Epithelial cell of esophagus (primary cell): ENCODE measurements around the gene PACSIN2.

Experiments
- DNase-seq: peaks from one replicate; pipeline ENCODE4 v3.0.0; 2010; ENCODE audit warnings: low read depth
- H3K4me3 ChIP-seq: 2 replicates; pipeline ENCODE4 v1.5.1; 2011; ENCODE audit warnings: mild to moderate bottlenecking, low read length, control low read depth
- TF ChIP-seq, protein P1 (sequence below): IDR thresholded peaks from 2 replicates; pipeline ENCODE4 v1.5.1; 2011; ENCODE audit warnings: low read depth, mild to moderate bottlenecking, low read length, control low read depth, inconsistent platforms; ENCODE audit not compliant: insufficient read depth; ENCODE audit errors: missing control alignments

Gene PACSIN2

DNA sequence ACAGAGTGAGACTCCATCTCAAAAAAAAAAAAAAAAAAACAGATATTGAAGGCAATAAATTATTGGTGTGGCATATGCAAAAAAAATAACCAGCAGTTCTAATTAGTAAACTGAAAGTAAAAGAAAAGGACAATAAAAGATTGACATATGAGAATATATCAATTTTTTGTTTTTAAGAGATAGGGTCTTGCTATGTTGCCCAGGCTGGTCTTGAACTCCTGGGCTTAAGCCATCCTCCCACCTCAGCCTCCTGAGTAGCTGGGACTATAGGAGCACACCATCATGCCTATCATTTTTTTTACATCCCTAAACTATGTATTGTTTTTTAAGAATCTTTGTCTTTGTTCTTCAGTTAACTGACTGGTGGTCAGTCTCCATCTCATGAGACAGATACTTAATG, 31.5 kb downstream of the PACSIN2 start:
- no peak for DNase-seq
- TF ChIP-seq, protein P1, sequence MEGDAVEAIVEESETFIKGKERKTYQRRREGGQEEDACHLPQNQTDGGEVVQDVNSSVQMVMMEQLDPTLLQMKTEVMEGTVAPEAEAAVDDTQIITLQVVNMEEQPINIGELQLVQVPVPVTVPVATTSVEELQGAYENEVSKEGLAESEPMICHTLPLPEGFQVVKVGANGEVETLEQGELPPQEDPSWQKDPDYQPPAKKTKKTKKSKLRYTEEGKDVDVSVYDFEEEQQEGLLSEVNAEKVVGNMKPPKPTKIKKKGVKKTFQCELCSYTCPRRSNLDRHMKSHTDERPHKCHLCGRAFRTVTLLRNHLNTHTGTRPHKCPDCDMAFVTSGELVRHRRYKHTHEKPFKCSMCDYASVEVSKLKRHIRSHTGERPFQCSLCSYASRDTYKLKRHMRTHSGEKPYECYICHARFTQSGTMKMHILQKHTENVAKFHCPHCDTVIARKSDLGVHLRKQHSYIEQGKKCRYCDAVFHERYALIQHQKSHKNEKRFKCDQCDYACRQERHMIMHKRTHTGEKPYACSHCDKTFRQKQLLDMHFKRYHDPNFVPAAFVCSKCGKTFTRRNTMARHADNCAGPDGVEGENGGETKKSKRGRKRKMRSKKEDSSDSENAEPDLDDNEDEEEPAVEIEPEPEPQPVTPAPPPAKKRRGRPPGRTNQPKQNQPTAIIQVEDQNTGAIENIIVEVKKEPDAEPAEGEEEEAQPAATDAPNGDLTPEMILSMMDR = no peak
- H3K4me3 ChIP-seq = no peak overlapping the region

DNA sequence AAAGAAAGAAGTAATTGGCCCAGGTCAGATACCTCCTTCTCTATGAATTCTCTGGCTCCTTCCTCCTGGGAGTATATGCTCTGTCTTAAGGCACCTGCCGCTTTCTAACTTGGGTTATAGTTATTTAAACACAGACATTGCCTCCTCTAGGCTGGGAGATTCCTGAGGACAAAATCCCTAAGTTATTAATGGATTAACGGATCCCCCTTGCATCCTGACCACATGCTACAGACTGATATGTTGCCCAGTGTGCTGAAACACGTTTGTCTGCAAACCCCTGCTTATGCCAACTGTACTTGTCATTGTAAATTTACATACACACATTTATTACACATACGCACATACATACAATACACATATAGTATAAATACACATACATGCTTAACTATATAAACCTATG, 35.3 kb downstream of the PACSIN2 start:
- no peak for DNase-seq
- no peak overlapping the region for H3K4me3 ChIP-seq
- TF ChIP-seq, protein P1 = no peak

DNA sequence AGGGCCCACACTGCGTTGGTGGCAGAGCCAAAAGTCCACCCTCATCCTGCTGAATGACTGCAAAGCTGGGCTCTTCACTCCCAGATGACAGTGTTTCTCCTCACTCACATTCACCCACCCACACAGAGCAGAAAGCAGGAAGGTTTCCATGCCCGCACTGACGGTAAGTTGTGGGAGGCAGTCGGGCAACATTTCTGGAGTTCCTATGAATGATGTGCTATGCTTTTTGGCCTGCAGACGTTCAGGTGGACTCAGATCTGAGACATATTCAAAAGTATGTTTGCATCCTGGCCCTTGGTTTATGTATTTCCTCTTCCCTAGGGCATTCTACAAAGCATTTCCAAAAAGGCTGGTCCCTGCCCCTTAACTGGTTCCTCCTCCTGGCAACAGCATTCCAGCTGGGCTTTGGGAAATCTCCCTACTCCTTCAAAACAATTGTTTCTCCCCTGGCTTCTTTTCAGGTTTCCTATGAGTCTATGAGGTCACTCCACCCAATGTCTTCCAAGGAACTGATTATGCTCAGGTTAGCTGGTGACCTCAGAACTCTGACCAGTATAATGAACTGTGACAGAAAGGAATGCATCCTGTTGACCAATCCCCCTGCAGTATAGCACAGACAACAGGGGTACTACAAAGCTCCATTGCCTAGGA, 36.4 kb downstream of the PACSIN2 start:
- H3K4me3 ChIP-seq = no peak overlapping the region
- DNase-seq = peak; percentile 95
- TF ChIP-seq, protein P1 = no peak

DNA sequence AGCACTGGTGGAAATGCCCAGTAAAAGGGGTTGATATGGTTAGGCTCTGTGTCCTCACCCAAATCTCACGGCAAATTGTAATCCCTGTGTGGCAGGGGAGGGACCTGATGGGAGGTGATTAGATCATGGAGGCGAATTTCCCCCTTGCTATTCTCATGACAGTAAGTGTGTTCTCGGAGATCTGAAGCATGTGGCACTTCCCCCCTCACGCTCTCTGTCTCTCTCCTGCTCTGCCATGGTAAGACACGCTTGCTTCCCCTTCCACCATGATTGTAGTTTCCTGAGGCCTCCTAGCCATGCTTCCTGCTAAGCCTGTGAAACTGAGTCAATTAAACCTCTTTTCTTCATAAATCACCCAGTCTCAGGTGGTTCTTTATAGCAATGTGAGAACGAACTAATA, 37.4 kb downstream of the PACSIN2 start:
- H3K4me3 ChIP-seq = no peak overlapping the region
- DNase-seq = no peak
- TF ChIP-seq, protein P1 = no peak

DNA sequence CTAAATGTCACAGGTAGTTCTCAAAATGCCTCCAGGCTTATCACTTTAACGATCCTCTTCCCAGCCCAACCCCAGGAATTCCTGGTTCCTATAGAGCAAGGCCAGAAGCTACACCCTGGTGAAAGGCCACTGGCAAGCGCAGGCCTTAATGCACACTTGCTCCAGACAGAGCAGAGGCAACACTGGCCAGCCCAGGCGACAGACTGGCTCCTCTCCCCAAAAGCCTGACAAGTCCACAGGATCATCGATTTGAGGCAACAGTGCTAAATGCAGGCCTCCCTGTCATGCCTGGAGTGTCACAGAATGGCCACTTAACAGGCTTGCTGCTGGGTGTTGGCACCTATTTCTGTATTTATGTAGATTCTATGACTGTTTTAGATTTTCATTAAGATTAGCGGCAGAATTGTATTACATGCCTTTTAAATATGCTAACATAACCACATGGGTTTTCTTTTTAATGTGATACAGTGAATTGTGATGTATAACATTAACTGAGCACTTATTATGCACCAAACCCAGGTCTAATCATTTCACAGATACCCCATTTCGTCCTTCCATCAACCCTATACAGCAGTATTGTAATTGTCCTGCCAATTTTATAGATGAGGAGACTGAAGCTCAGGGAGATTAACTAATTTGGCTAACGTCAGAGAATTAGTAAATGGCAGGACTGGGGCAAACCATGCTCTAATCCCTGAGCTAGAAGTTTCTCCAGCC, 38.6 kb downstream of the PACSIN2 start:
- DNase-seq = no peak
- H3K4me3 ChIP-seq = no peak overlapping the region
- TF ChIP-seq, protein P1 = no peak

DNA sequence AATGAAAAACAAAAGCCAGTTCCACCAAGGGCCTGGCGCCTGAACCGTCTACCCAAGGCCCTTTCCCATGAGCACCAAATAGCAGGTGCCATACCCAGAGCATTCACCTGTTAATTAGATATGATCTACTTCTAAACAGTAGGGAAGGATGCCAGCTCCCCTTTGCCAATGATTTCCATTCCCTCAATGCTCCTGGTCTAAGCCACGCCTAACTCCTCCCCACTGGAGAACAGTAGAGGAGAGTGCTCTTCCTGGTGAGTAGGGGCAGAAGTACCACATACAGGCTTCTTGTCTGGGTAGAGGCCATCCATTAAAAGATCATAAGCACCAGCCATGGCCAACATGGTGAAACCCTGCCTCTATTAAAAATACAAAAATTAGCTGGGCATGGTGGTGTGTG, 40.7 kb downstream of the PACSIN2 start:
- TF ChIP-seq, protein P1 = no peak
- no peak for DNase-seq

DNA sequence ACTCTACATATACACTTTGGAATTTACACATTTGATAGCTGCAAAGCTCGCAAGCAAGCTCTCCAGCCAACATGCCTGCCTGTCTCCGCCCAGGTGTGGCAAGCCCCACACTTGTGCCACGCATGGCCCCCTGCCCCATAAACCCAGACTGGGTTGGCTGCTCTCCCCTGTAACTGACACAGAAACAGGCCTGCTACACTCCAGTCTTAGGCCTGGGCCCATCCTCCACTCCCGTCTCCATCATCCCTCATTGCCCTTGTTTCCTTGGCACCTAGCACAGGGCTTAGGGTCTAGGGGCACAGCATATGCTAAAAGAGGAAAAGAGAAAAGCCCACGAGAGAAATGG, 41.4 kb downstream of the PACSIN2 start:
- no peak for DNase-seq
- no peak overlapping the region for H3K4me3 ChIP-seq
- TF ChIP-seq, protein P1 = no peak

More for the DNA sequence above, 40.7 kb downstream of the PACSIN2 start:
- H3K4me3 ChIP-seq = no peak overlapping the region
